ENCODE data around the gene PDIA5. TPM values are rescaled to one million over a fixed set of nuclear protein-coding genes. Genes with fewer than 3 reads are reported as not detected.

The PDIA5 gene
- total RNA-seq, 1 donor from 2014 or later = 49.3 TPM

GRCh38 chr3:123042413-123042812, 24.4 kb upstream of the PDIA5 start:
- DNase-seq (ENCODE audit: low spot score) = no peak

DNA sequence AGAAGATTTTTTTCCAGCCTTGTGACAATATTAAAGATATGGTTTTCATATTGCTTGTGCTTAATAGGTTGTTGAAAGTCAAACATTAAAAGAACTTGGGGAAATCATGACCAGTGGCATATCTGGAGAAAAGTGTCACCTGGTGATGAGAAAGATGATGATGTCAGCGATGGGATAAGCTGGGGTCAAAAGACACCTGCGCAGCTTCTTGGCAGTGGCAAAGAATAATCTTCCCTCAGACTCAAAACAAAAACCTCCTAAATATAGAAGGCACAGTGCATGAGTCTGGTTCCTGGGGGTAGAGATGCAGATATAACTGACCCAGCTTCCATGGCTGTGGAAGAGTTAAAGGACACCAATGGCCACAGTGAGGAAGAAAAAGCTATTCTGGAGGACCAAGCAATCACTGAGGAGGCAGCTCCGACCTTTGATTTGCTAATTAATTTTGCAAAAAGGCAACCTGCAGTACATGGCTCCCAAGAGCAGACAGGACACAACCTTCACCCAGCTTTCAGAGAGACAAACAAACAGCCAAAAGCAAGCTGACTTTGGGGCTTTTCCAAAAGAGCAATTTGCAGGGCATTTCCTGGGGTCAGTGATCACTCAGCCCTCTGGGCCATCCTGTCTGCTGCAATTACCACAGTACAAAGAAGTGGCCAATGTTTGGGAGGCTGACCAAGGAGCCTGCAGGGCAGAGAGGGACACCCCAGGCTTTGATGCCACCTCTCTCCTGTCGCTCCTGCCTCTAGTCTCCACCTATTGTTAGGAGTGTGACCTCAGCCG, 21.7 kb upstream of the PDIA5 start:
- DNase-seq (ENCODE audit: low spot score) = no peak

GRCh38 chr3:123046262-123047061, 20.4 kb upstream of the PDIA5 start:
- DNase-seq (ENCODE audit: low spot score) = no peak

DNA sequence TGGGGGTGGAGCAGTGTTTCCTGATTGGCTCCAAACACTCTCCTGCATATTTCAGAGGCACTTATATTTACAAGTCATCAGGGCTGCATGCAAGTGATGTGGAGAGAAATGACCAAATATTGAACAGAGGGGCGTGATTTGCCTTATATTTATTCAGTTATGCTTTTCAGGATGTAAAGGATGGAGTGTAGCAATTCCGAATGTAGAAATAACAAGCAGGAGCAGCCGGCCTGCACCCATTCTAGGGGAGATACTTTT, 19.8 kb upstream of the PDIA5 start:
- DNase-seq (ENCODE audit: low spot score) = no peak

DNA sequence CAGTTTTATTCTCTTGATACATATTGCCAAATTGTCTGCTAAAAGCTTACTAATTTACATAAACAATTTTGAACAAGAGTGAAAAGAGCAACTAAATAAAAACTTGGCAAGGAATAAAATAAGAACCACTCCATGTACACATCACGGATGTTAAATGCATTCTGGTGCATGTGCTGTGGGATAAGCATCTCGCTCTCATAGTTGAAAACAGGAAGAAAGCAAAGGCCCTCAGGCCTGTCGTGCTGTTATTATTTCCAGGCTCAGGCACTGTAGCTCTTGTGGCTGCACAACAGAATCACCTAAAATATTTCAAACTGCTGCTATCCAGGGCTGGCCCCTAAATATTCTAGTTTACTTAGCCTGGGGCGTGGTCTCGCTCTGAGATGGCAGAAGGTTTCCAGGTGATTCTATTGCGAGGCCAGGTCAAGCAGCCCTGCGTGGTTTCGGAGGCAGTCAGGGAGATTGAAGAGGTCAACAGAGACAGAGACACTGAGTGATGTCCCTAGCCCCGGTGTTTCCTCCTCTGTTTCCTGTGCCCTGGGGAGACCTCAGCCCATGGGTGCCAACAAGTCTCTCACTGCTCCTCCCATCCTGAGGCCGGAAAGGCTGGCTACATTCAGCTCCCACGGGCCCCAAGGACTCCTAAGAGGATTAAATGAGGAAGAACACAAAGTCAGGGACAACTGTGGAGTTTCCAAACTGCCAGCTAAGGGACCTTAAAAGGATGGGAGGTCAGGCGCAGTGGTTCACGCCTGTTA, 18.2 kb upstream of the PDIA5 start:
- DNase-seq (ENCODE audit: low spot score) = no peak

DNA sequence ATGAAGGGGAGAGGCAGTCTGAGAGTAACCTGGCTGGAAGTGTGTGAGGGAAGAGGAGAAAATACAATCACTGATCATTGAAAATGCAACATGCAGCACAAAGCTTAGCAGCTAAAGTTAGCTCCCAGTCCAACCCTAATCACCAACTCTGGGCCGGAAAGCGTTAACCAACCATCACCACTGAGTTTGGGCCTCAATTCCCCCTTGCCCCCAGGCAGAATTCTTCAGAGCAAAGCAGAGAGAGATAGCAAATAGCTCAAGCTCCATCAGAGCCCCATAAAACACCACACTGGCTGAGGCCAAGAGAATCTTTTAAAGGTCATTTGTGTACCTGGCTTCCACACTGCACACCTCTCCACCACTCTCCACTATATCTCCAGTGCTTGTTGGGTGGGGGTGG, 16.2 kb upstream of the PDIA5 start:
- no peak for DNase-seq (ENCODE audit: low spot score)

- DNase-seq (ENCODE audit: low spot score) = no peak
Observed at GRCh38 chr3:123053107-123053506, 13.7 kb upstream of the PDIA5 start.

DNA sequence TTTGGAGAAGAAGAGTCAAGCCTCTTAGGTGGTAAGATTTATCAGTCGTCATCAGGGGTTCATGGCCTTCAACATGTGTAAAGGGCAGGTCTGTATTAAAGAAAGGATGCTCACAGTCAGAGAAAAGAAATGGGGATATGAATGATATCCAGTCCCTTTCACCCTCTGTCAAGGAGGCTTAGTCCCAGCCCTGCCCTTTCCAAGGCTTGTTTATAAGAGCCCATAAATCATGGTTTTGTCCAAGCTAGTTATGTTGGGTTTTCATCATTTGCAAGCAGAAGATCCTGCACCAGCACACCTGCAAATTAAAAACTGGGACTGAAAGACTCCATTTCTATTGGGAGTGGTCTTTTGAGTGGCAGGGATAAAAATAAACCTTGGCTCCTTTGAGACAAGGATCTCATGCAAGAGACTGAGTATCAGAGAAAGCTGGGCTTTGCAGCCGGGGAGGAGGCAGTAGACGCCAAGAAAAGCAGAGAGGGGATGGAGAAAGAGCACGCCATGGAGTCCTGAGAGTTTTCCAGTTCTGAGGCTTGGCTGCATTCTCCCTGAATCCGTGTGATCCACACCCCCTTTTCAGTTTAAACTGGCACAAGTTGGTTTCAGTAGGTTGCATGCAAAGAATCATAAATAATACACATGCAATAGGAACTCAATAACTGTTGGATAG, 12.6 kb upstream of the PDIA5 start:
- DNase-seq (ENCODE audit: low spot score) = no peak

DNA sequence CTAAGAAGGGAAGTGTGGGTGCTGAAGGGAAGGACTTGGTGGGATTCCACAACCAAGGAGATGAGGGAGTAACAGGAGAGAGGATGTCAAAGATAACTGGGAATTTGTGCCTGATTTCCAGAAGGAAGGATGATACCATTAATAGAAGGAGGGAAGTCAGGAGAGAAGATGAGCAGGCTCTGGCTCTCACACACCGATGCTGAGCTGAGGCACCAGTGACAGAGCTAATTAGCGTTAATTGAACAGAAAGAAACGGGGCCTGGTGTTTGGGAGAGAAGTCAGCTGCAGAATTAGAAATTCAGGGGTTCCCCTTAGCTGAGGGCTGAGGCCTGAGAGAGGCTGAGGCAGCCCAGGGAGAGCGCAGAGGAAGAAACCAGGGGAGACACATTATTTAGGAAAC, 11.9 kb upstream of the PDIA5 start:
- no peak for DNase-seq (ENCODE audit: low spot score)

GRCh38 chr3:123055352-123055751, 11.5 kb upstream of the PDIA5 start:
- no peak for DNase-seq (ENCODE audit: low spot score)

GRCh38 chr3:123058505-123058904, 8.3 kb upstream of the PDIA5 start:
- DNase-seq (ENCODE audit: low spot score) = peak; percentile 47

GRCh38 chr3:123060054-123060453, 6.8 kb upstream of the PDIA5 start:
- DNase-seq (ENCODE audit: low spot score) = no peak

GRCh38 chr3:123061856-123062255, 5.0 kb upstream of the PDIA5 start:
- no peak for DNase-seq (ENCODE audit: low spot score)

- no peak for DNase-seq (ENCODE audit: low spot score)
Observed at GRCh38 chr3:123063034-123063433, 3.8 kb upstream of the PDIA5 start.

- DNase-seq (ENCODE audit: low spot score) = no peak
Observed at GRCh38 chr3:123064506-123064905, 2.3 kb upstream of the PDIA5 start.

DNA sequence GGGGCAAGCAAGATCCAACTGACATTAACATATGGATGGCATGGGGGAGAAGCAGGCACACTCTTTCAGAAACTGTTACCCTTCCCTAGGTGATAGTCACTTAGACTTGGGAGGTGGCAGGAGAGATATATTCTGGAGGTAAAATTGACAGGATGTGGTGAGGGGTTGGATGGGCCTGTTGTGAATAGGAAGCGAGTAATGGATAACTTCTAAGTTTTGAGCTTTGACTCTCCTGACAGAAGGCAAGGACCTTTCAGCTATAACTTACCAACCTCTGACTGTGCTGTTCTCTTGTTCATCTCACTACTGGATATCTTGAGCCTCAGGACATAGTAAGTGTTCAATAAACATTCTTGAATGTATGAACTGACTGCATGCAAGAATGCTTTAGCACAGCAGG, 1.9 kb upstream of the PDIA5 start:
- DNase-seq (ENCODE audit: low spot score) = no peak

- DNase-seq (ENCODE audit: low spot score) = no peak
Observed at GRCh38 chr3:123066599-123066895, 278 bp upstream of the PDIA5 start.

GRCh38 chr3:123067689-123068600, 1.1 kb downstream of the PDIA5 start:
- DNase-seq (ENCODE audit: low spot score) = no peak

DNA sequence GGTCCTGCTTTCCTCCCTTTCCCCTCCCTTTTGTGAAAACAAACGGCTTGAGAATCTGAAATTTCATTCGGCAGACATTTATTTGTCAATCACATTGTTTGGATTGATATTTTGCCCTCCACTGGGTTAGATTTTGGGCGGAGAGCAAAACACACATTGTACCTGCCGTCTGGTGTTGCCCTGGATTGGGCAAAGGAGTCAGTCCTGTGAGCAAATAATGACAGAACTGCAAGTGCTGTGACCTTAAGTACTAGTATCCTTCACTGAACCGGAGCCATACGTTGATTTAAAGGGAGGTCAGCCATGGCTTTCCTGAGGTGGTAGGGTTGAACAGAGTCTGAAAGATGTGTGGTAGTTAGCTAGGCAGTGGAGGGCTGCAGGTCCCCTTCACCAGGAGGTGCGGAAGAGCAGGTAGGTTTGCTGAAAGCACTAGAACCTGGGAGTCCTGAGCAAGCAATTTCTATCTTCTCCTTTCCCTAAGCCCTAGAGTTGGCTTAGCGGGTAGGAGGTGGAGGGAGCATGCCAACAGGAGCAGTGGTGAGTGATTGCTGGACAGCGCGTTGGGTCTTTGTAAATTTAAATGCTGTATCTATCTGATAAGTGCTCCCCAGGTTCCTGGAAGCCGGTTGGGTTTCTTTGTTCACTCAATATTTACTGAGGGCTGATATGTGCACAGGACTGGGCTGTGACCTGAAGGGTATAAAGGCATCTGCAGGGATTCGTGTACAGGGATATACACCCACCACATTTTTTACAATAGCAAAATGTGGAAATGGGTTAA, 2.0 kb downstream of the PDIA5 start:
- no peak for DNase-seq (ENCODE audit: low spot score)

DNA sequence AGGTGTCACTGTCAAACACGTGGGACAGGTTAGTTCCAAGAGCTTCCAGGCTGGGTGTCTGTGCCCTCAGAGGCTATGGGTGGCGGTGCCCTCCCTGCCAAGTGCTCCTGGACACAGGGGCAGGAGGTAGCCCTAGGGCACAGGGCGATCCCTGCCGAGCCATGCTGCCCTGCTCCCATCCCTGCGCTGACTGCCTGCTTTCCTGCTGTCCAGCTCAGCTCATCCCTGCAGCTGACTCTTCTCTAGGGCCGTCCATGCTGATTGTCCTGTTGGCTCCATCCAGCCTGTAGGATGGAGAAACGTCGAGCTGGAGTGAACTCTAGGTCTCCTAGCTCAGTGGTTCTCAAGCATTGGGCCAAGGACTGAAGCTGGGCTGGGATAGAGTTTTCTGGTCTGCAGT, 3.7 kb downstream of the PDIA5 start:
- DNase-seq (ENCODE audit: low spot score) = no peak

DNA sequence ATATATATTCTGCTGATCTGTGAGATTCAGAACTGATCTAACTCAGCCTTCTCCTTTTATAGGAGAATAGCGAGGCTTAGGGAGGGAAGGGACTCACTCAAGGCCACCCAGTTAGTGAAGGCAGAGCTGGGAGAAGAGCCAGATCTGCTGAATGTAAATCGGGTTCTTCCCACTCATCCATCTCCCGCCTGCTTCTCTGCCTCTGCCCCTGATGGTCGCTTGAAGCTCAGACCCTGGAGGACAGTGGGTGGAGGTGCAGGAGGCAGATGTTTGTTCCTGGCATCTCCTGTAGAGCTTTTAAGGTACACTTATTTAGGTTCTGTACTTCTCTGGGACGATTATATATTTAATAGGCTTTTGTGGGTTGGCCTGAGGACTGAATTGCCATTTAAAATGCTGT, 4.3 kb downstream of the PDIA5 start:
- DNase-seq (ENCODE audit: low spot score) = no peak
